HCT116 (cell line): ENCODE data around the gene PLA2R1. TPM values are rescaled to one million over a fixed set of nuclear protein-coding genes. Genes with fewer than 3 reads are reported as not detected.

Experiments used
- ATAC-seq: fragments of 200-7000 bp; cut with Tn5 transposase; 2 replicates; pipeline ENCODE4 v1.9.1; 2020; ENCODE audit warnings: mild to moderate bottlenecking, moderate library complexity
- BruUV-seq: library from RNA; stranded (reverse); fragments of 400-500 nt; replicated peaks from 2 replicates; lab custom pipeline; 2021; lab: Mats Ljungman, UMichigan
- CTCF ChIA-PET: fragments of 300-600 bp; sonication (Branson Sonifier 250); formaldehyde crosslinking; loops from one replicate; lab custom pipeline; 2021; ENCODE audit warnings: antibody characterized with exemption; lab: Charles Lee
- POLR2A ChIA-PET: fragments of 300-600, 350-600 bp; sonication (Branson Sonifier 250); formaldehyde crosslinking; loops from one replicate; lab custom pipeline; 2021; ENCODE audit warnings: antibody characterized with exemption; lab: Charles Lee
- RAD21 ChIA-PET, 2 experiments: fragments of 300-600 bp; sonication (Branson Sonifier 250); formaldehyde crosslinking; loops; one replicate each; lab custom pipeline; 2023; ENCODE audit warnings: low total read pairs in 2 of 2; ENCODE audit not compliant: uncharacterized antibody in 2 of 2, unreplicated experiment in 2 of 2, low non-redundant PET in 1 of 2; lab: Charles Lee
- DNase-seq: peaks from one replicate; pipeline ENCODE4 v3.0.0-alpha.2; 2010; ENCODE audit warnings: low read depth, low spot score
- H2AFZ ChIP-seq: fragments of 200-600 bp; shearing (Covaris generic), sonication (generic); 2 replicates; pipeline ENCODE4 v1.6.1; 2017; ENCODE audit warnings: low read depth, mixed run types, mixed read lengths, antibody characterized with exemption, low read length; ENCODE audit not compliant: poor library complexity, severe bottlenecking
- H3K27ac ChIP-seq: 2 replicates; pipeline ENCODE4 v1.5.1; 2012; ENCODE audit warnings: low read depth, low read length
- H3K27me3 ChIP-seq: fragments of 200-600 bp; sonication (generic); 2 replicates; pipeline ENCODE4 v1.6.1; 2016; ENCODE audit warnings: mixed run types, low read length, mixed read lengths; ENCODE audit not compliant: insufficient read depth
- H3K36me3 ChIP-seq, 2 experiments: fragments of 200-500 bp in 1 of 2; fragments of 200-600 bp in 1 of 2; sonication (Bioruptor generic) in 1 of 2; sonication (generic) in 1 of 2; 2 replicates each; pipeline versions ENCODE4 v1.5.1 to v1.6.1; 2014 to 2016; ENCODE audit warnings: low read length in 2 of 2, inconsistent platforms in 1 of 2, mixed read lengths in 1 of 2, mixed run types in 1 of 2; ENCODE audit not compliant: insufficient read depth in 2 of 2, control insufficient read depth in 1 of 2
- H3K4me1 ChIP-seq, 2 experiments: fragments of 200-600 bp in 1 of 2; sonication (generic) in 1 of 2; 2 replicates each; pipeline versions ENCODE4 v1.5.1 to v1.6.1; 2012 to 2017; ENCODE audit warnings: low read length in 2 of 2, inconsistent platforms in 1 of 2, mild to moderate bottlenecking in 1 of 2, mixed read lengths in 1 of 2, mixed run types in 1 of 2, moderate library complexity in 1 of 2; ENCODE audit not compliant: insufficient read depth in 2 of 2, control insufficient read depth in 1 of 2
- H3K4me2 ChIP-seq: fragments of 200-600 bp; sonication (generic); 2 replicates; pipeline ENCODE4 v1.6.1; 2017; ENCODE audit warnings: mixed run types, low read length, mixed read lengths
- H3K4me3 ChIP-seq, 2 experiments: fragments of 200-600 bp in 1 of 2; sonication (generic) in 1 of 2; replicated peaks in 1 of 2; 2 replicates each; pipeline ENCODE4 v1.5.1; 2011 to 2016; ENCODE audit warnings: low read length in 2 of 2, control low read depth in 1 of 2, low read depth in 1 of 2, mild to moderate bottlenecking in 1 of 2, mixed read lengths in 1 of 2, mixed run types in 1 of 2
- H3K79me2 ChIP-seq: fragments of 200-600 bp; sonication (generic); 2 replicates; pipeline ENCODE4 v1.6.1; 2017; ENCODE audit warnings: mild to moderate bottlenecking, mixed run types, low read length, moderate library complexity, mixed read lengths; ENCODE audit not compliant: insufficient read depth
- H3K9ac ChIP-seq: fragments of 200-600 bp; sonication (generic); 2 replicates; pipeline ENCODE4 v1.6.1; 2016; ENCODE audit warnings: low read length, mixed read lengths
- H3K9me2 ChIP-seq: fragments of 200-600 bp; sonication (generic), shearing (Covaris generic); 2 replicates; pipeline ENCODE4 v1.6.1; 2017; ENCODE audit warnings: mixed run types, mild to moderate bottlenecking, moderate library complexity; ENCODE audit not compliant: insufficient read depth
- H3K9me3 ChIP-seq, 2 experiments: fragments of 200-500 bp in 1 of 2; fragments of 200-600 bp in 1 of 2; sonication (Bioruptor generic) in 1 of 2; sonication (generic) in 1 of 2; 2 replicates each; pipeline ENCODE4 v1.6.1; 2014 to 2017; ENCODE audit warnings: low read length in 2 of 2, mixed read lengths in 2 of 2, inconsistent platforms in 1 of 2, low read depth in 1 of 2, mild to moderate bottlenecking in 1 of 2, mixed run types in 1 of 2, moderate library complexity in 1 of 2; ENCODE audit not compliant: control insufficient read depth in 1 of 2, insufficient read depth in 1 of 2
- H4K20me1 ChIP-seq: fragments of 200-600 bp; sonication (generic), shearing (Covaris generic); 2 replicates; pipeline ENCODE4 v1.6.1; 2017; ENCODE audit warnings: mixed run types, mild to moderate bottlenecking, moderate library complexity; ENCODE audit not compliant: insufficient read depth
- CBX3 ChIP-seq: IDR thresholded peaks from 2 replicates; pipeline ENCODE4 v1.6.1; 2012; ENCODE audit warnings: low read depth
- CEBPB ChIP-seq: IDR thresholded peaks from 2 replicates; pipeline ENCODE4 v1.6.1; 2012; ENCODE audit warnings: low read depth
- EGR1 ChIP-seq: IDR thresholded peaks from 2 replicates; pipeline ENCODE4 v1.6.1; 2012; ENCODE audit warnings: low read depth
- EZH2phosphoT487 ChIP-seq: fragments of 200-600 bp; IDR thresholded peaks from 2 replicates; pipeline ENCODE4 v1.6.1; 2018; ENCODE audit warnings: antibody characterized with exemption, borderline replicate concordance
- POLR2A ChIP-seq: IDR thresholded peaks from 2 replicates; pipeline ENCODE4 v1.7.0; 2011; ENCODE audit warnings: borderline replicate concordance; ENCODE audit not compliant: insufficient read depth, insufficient read length; ENCODE audit errors: extremely low read depth
- POLR2AphosphoS5 ChIP-seq: IDR thresholded peaks from 2 replicates; pipeline ENCODE4 v1.6.1; 2011; ENCODE audit warnings: mild to moderate bottlenecking, low read depth, low read length, moderate library complexity
- RAD21 ChIP-seq: IDR thresholded peaks from 2 replicates; pipeline ENCODE4 v1.6.1; 2012; ENCODE audit warnings: low read depth, mild to moderate bottlenecking
- TCF7L2 ChIP-seq: IDR thresholded peaks from 2 replicates; pipeline ENCODE4 v1.7.0; 2011; ENCODE audit warnings: borderline replicate concordance, inconsistent platforms; ENCODE audit not compliant: insufficient read depth, insufficient read length; ENCODE audit errors: extremely low read depth
- YY1 ChIP-seq: IDR thresholded peaks from 2 replicates; pipeline ENCODE4 v1.6.1; 2011; ENCODE audit warnings: low read length, low read depth, moderate library complexity, mild to moderate bottlenecking; ENCODE audit not compliant: insufficient replicate concordance; ENCODE audit errors: extremely low read depth
- intact Hi-C: fragments of 100-400 bp; cut with micrococcal nuclease; formaldehyde crosslinking; loops from 2 replicates; pipeline ENCODE4 v1.10.0; 2022
- total RNA-seq: library from RNA; stranded (reverse); gene quantifications from one replicate; pipeline ENCODE4 v1.2.1, GENCODE V29; 2021; ENCODE audit not compliant: unreplicated experiment
- TF ChIP-seq, protein P1 (sequence below): IDR thresholded peaks from 2 replicates; pipeline ENCODE4 v1.6.1; 2012
- TF ChIP-seq, protein P2 (sequence below): IDR thresholded peaks from 2 replicates; pipeline ENCODE4 v1.6.1; 2011; ENCODE audit warnings: mild to moderate bottlenecking, low read length, moderate library complexity; ENCODE audit not compliant: insufficient replicate concordance; ENCODE audit errors: extremely low read depth

Gene PLA2R1
- total RNA-seq, 1 experiment from 2014 or later: 0.34 TPM

DNA sequence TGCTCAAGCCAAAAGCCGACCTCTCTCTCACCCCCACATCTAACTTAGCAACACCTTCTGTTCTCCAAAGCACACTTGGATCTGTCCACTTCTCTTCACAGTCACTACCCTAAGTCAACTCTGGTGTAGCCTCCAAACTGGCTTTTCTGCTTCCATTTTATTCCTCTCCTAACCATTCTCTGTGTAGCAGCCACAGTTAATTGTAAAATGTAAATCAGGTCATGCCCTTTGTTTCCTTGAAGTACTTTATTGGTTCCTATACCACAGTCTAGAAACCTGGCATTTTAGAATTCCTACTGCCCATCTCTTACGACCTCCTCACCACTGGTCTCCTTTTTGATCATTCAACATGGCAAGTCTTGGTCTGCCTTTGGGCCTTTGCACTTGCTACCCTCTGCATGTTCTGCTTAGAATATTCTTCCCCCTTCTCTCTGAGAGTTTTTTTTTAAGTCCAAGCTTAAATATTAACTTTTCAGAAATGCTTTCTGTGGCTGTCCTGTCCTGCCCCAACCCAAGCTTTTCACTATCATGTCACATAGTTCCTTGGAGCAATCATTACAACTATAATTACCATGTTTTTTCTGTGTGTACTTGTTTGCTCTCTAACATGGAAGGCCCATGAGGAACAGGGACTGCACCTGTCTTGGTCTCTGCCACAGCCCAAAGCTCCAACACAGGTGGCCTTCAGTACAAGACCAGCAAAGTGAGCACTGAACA, 42.9 kb downstream of the PLA2R1 start:
- Histone ChIP-seq H3K4me1 (no peaks in the 10 kb centered on the region), H2AFZ (no peak overlapping the region), H3K9me2 (no peaks in the 10 kb centered on the region), H3K4me2 (no peak overlapping the region), H3K9me3 (no peaks in the 10 kb centered on the region), H3K27me3 (no peaks in the 10 kb centered on the region), H3K4me3 (no peak overlapping the region), H4K20me1 (no peaks in the 10 kb centered on the region), H3K36me3 (no peaks in the 10 kb centered on the region), H3K9ac (no peak overlapping the region), H3K27ac (no peak overlapping the region), H3K79me2 (no peaks in the 10 kb centered on the region)
- intact Hi-C loops: no loop called here
- RAD21 ChIA-PET: no interaction called here
- POLR2A ChIA-PET: no interaction called here
- no TSS peak for BruUV-seq
- no peak for ATAC-seq
- TF ChIP-seq POLR2AphosphoS5 (no peak), EZH2phosphoT487 (no peak), POLR2A (no peak), RAD21 (no peak), EGR1 (no peak), TCF7L2 (no peak)
- TF ChIP-seq, protein P1, sequence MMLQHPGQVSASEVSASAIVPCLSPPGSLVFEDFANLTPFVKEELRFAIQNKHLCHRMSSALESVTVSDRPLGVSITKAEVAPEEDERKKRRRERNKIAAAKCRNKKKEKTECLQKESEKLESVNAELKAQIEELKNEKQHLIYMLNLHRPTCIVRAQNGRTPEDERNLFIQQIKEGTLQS: no peak
- TF ChIP-seq, all 23 proteins: peak for 0
- DNase-seq: no peak
- CTCF ChIA-PET: no interaction called here

DNA sequence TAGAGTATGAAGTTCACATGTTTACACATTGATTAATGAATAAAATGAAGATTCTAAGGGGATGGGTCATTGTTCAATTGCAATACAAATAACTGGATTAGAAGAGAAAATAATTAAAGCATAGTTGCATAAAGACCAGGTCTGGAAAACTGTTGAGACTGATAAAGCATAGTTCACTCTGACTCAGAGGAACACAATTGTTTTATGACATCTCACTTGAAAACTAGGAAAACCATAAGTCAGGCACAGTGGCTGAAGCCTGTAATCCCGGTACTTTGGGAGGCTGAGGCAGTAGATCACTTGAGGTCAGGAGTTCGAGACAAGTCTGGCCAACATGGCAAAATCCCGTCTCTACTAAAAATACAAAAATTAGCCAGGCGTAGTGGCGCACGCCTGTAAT, 46.7 kb downstream of the PLA2R1 start:
- Histone ChIP-seq H3K27ac (no peak overlapping the region), H3K9me3 (no peaks in the 10 kb centered on the region), H3K4me1 (no peaks in the 10 kb centered on the region), H2AFZ (no peak overlapping the region), H3K9me2 (no peaks in the 10 kb centered on the region), H3K27me3 (no peaks in the 10 kb centered on the region), H3K4me3 (no peak overlapping the region), H3K79me2 (no peaks in the 10 kb centered on the region), H3K36me3 (no peaks in the 10 kb centered on the region), H4K20me1 (no peaks in the 10 kb centered on the region), H3K4me2 (no peak overlapping the region), H3K9ac (no peak overlapping the region)
- no peak for DNase-seq
- no peak for TF ChIP-seq YY1
- TF ChIP-seq, protein P2, sequence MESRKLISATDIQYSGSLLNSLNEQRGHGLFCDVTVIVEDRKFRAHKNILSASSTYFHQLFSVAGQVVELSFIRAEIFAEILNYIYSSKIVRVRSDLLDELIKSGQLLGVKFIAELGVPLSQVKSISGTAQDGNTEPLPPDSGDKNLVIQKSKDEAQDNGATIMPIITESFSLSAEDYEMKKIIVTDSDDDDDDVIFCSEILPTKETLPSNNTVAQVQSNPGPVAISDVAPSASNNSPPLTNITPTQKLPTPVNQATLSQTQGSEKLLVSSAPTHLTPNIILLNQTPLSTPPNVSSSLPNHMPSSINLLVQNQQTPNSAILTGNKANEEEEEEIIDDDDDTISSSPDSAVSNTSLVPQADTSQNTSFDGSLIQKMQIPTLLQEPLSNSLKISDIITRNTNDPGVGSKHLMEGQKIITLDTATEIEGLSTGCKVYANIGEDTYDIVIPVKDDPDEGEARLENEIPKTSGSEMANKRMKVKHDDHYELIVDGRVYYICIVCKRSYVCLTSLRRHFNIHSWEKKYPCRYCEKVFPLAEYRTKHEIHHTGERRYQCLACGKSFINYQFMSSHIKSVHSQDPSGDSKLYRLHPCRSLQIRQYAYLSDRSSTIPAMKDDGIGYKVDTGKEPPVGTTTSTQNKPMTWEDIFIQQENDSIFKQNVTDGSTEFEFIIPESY: no peak
- no peak for TF ChIP-seq EZH2phosphoT487
- no peak for TF ChIP-seq CEBPB
- no peak for TF ChIP-seq CBX3
- ATAC-seq: no peak
- CTCF ChIA-PET: no interaction called here
- RAD21 ChIA-PET: no interaction called here
- intact Hi-C loops: no loop called here
- POLR2A ChIA-PET: no interaction called here
- BruUV-seq: no TSS peak
